Large intestine (tissue), 3 donors: ENCODE results near the gene NTM. TPM values are rescaled to one million over a fixed set of nuclear protein-coding genes. Genes with fewer than 3 reads are reported as not detected.

Experiments used
- DNase-seq, 2 donors: peaks; one replicate each; pipeline versions ENCODE4 v3.0.0 to v3.0.0-alpha.2; 2013
- H3K27ac ChIP-seq: one replicate; pipeline ENCODE4 v1.5.1; 2013; ENCODE audit warnings: low read length
- H3K27me3 ChIP-seq: 2 replicates; pipeline ENCODE4 v1.6.1; 2013; ENCODE audit warnings: low read length; ENCODE audit not compliant: control insufficient read depth, insufficient read depth
- H3K36me3 ChIP-seq: 2 replicates; pipeline ENCODE4 v1.6.1; 2013; ENCODE audit warnings: low read length; ENCODE audit not compliant: control insufficient read depth, insufficient read depth
- H3K4me1 ChIP-seq: one replicate; pipeline ENCODE4 v1.6.1; 2013; ENCODE audit warnings: low read length; ENCODE audit not compliant: control insufficient read depth, insufficient read depth
- H3K4me3 ChIP-seq: one replicate; pipeline ENCODE4 v1.5.1; 2013; ENCODE audit warnings: low read length
- H3K9me3 ChIP-seq: one replicate; pipeline ENCODE4 v1.6.1; 2013; ENCODE audit warnings: mild to moderate bottlenecking, low read depth, low read length, moderate library complexity; ENCODE audit not compliant: control insufficient read depth
- WGBS: methylation state at CpG from one replicate; pipeline ENCODE4 v1.1.5; 2013; ENCODE audit warnings: low lambda C conversion rate; ENCODE audit not compliant: insufficient coverage; 5-methylcytosine and 5-hydroxymethylcytosine counted together
- polyA plus RNA-seq: library from polyadenylated mRNA; unstranded; fragments of 120-200 nt; gene quantifications from one replicate; pipeline ENCODE4 v1.2.1, GENCODE V29; 2013

Gene NTM
- polyA plus RNA-seq, 1 donor: 17.2 TPM

DNA sequence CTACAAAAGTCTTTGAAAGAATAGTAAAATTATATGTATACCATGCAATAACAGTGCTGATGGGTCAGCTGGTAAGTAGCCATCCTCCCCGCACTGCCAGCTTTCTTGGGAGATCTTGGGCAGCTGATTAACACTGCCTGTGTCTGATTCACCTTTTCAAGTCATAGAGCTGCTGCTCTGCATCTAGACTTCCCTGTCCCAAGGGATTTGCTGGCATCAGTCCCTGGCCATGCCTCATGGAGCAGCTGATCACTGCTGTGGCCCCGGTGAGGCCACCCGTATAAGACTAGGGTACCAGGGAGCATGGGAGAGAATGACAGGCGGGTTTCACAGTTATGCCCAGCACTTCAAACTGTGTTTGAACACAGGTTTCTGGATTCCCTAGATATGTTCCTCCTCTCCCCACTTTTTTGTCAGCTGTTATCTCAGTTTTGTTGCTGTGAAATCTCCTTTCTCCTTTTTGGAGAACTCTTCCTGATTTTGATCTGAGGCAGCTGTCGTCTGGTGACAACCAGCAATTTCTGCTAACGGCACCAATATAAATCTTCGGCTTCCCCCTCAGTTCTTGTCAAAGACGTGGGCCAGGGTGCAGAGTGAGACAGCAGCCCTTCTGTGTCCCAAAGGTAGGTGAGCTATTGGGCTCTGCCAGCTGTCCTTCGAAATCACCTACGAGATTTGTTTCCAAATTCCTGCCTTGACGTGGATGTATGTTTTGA is 438.9 kb downstream of the NTM start:
- H3K27me3 ChIP-seq: no peaks in the 10 kb centered on the region
- H3K27ac ChIP-seq: no peak overlapping the region
- no peak for DNase-seq
- no peaks in the 10 kb centered on the region for H3K4me1 ChIP-seq
- no CpG with 5 or more reads among the region's 11 CpGs for WGBS
- H3K36me3 ChIP-seq: no peaks in the 10 kb centered on the region
- H3K4me3 ChIP-seq: no peak overlapping the region
- H3K9me3 ChIP-seq: no peaks in the 10 kb centered on the region

DNA sequence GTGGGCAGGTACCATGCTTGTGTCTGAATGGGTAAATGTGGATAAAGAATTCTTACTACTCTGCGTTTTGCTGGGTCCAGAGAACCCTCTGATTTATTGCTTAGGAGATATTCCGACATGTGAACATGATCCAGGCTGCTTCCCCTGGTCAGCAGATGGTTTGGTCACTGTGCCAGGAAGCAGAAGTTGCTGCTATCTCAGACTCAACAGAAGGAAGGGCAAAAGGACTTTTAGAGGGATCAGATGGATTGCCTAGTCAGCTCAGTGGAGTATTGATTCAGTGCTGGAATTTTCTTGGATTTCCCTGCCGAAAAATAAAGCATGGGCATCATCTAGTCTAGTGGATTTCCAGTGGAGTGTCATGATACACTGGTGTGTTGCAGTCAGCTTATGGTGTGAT is 440.1 kb downstream of the NTM start:
- Histone ChIP-seq H3K27me3 (no peaks in the 10 kb centered on the region), H3K27ac (no peak overlapping the region), H3K9me3 (no peaks in the 10 kb centered on the region), H3K36me3 (no peaks in the 10 kb centered on the region), H3K4me3 (no peak overlapping the region), H3K4me1 (no peaks in the 10 kb centered on the region)
- WGBS: no CpG with 5 or more reads among the region's 3 CpGs
- DNase-seq: no peak

GRCh38 chr11:131811383-131811782 is 441.0 kb downstream of the NTM start:
- no peak for DNase-seq
- peaks cover 3% of the 10 kb centered on the region for H3K27me3 ChIP-seq
- no peaks in the 10 kb centered on the region for H3K9me3 ChIP-seq
- H3K4me1 ChIP-seq: no peaks in the 10 kb centered on the region
- H3K36me3 ChIP-seq: no peaks in the 10 kb centered on the region
- no peak overlapping the region for H3K27ac ChIP-seq
- no peak overlapping the region for H3K4me3 ChIP-seq
- WGBS: 80% methylated on average over 1 of the region's 3 CpGs

DNA sequence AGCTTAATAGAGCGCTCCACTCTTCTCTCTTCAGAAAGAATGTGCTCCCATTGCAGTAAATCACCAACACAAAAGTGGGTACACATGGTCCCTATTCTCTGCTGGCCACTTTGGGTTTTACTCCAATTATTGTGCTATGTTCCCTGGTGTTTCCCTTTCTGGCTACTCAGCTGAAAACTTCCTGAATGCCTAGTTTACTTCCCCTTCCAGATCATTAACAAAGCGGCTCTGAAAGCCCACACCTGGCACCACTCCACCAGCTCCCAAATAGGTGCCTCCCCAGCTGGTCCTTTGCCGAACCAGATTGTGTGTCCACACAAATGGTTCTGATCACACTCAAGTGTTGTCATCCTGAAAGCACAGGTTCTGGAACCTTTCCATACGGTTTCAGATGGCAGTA is 443.7 kb downstream of the NTM start:
- H3K9me3 ChIP-seq: no peaks in the 10 kb centered on the region
- DNase-seq: no peak
- no peaks in the 10 kb centered on the region for H3K36me3 ChIP-seq
- no peaks in the 10 kb centered on the region for H3K4me1 ChIP-seq
- H3K4me3 ChIP-seq: no peak overlapping the region
- H3K27me3 ChIP-seq: peaks cover 3% of the 10 kb centered on the region
- no peak overlapping the region for H3K27ac ChIP-seq
- 100% methylated on average over 1 of the region's 4 CpGs for WGBS

- Histone ChIP-seq H3K27ac (no peak overlapping the region), H3K27me3 (peaks cover 3% of the 10 kb centered on the region), H3K4me1 (no peaks in the 10 kb centered on the region), H3K36me3 (no peaks in the 10 kb centered on the region), H3K4me3 (no peak overlapping the region), H3K9me3 (no peaks in the 10 kb centered on the region)
- no peak for DNase-seq
- WGBS: 60% methylated on average over 1 of the region's 11 CpGs
These were observed 445.2 kb downstream of the NTM start for GRCh38 chr11:131815590-131815989.

DNA sequence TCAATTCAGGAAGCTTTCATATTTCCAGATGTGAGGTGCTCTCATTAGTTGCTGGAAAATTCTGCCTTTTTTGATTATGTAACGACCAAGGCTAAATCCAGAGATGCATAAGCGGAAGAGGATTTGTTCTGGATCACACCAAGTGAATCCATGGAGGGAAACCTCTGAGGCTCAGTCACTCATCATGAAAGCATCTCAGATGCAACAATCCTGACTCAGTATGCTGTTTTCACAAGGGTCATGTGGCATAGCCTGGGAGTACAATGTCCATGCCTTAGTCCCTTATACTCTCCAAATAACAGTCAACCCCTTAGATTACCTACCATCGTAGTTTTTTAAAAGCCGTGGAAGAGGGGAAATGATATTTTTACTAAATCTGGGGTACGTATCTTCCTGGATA is 445.6 kb downstream of the NTM start:
- 100% methylated on average over 2 of the region's 5 CpGs for WGBS
- H3K27me3 ChIP-seq: peaks cover 3% of the 10 kb centered on the region
- H3K4me1 ChIP-seq: no peaks in the 10 kb centered on the region
- H3K4me3 ChIP-seq: no peak overlapping the region
- H3K9me3 ChIP-seq: no peaks in the 10 kb centered on the region
- H3K36me3 ChIP-seq: no peaks in the 10 kb centered on the region
- no peak for DNase-seq
- H3K27ac ChIP-seq: no peak overlapping the region

DNA sequence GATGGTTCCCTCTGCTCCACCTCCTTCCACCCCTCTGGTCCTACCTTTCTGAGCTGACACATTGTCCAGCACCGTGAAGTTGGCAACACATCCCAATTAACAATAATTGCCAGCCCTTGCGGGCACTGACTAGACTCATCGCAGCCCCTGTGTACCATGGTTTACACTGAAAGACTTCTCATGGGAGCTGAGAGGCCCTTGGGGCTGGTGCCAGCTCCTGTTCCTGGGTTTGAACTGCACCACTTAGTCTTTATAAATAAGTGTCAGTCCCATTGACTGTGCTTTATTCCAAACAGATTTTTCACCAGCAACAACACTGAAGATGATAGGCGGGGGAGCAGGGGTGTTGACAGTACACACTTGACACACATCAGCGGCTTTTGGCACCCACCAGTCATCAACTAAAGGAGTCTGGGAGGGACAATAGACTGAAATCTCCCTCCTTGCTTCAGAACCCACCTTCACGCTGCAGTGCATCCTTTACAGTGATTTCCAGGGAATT is 447.3 kb downstream of the NTM start:
- Histone ChIP-seq H3K27me3 (peaks cover 3% of the 10 kb centered on the region), H3K4me1 (no peaks in the 10 kb centered on the region), H3K36me3 (no peaks in the 10 kb centered on the region), H3K27ac (no peak overlapping the region), H3K4me3 (no peak overlapping the region), H3K9me3 (no peaks in the 10 kb centered on the region)
- DNase-seq: no peak
- no CpG with 5 or more reads among the region's 6 CpGs for WGBS

- Histone ChIP-seq H3K4me1 (no peaks in the 10 kb centered on the region), H3K9me3 (no peaks in the 10 kb centered on the region), H3K27me3 (peaks cover 8% of the 10 kb centered on the region), H3K27ac (no peak overlapping the region), H3K4me3 (no peak overlapping the region), H3K36me3 (no peaks in the 10 kb centered on the region)
- WGBS: 93% methylated on average over 2 of the region's 10 CpGs
- DNase-seq: no peak
These were observed 449.4 kb downstream of the NTM start for GRCh38 chr11:131819865-131820264.

DNA sequence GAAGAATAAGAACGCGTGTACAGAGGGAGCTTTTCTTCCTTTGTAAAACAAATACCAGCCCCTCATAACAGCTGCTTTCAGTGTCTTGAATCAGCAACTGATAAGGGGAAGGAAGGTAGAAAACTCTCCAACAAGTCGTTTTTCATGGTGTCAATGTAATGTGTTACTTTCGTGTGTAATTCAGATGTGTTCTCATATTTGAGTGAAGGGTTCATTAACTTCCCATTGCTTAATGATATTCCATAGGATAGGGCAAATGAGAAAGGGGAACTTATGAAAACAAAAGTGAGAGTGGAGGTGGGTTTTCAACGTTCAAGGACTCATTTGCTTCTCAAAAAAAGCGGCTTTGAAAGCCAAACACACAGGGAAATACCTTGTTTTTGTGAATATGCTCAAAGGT is 452.1 kb downstream of the NTM start:
- H3K27me3 ChIP-seq: peaks cover 5% of the 10 kb centered on the region
- no peaks in the 10 kb centered on the region for H3K4me1 ChIP-seq
- DNase-seq: no peak
- no peak overlapping the region for H3K27ac ChIP-seq
- 0% methylated on average over 1 of the region's 6 CpGs for WGBS
- no peaks in the 10 kb centered on the region for H3K9me3 ChIP-seq
- no peak overlapping the region for H3K4me3 ChIP-seq
- H3K36me3 ChIP-seq: no peaks in the 10 kb centered on the region

- peaks cover 5% of the 10 kb centered on the region for H3K27me3 ChIP-seq
- no peaks in the 10 kb centered on the region for H3K36me3 ChIP-seq
- DNase-seq: no peak
- no peaks in the 10 kb centered on the region for H3K9me3 ChIP-seq
- H3K4me3 ChIP-seq: no peak overlapping the region
- 88% methylated on average over 1 of the region's 2 CpGs for WGBS
- no peak overlapping the region for H3K27ac ChIP-seq
- no peaks in the 10 kb centered on the region for H3K4me1 ChIP-seq
These were observed 453.4 kb downstream of the NTM start for GRCh38 chr11:131823772-131824171.

DNA sequence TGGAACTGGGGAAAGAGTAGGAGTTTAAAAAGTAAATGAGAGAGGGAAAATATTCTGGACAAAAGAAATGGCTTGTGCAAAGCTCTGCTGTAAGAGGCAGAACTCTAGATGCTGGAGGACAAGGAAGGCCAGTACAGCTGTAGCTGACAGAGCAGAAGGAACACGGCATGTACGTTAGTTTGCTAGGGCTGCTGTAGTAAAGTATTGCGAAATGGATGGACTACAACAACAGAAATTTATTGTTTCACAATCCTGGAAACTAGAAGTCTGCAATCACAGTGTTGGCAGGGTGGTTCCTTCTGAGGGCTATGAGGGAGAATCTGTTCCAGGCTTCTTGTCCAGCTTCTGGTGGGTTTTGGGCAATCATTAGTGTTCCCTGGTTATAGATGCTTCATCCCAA is 454.4 kb downstream of the NTM start:
- no peaks in the 10 kb centered on the region for H3K4me1 ChIP-seq
- DNase-seq: no peak
- H3K27me3 ChIP-seq: peaks cover 5% of the 10 kb centered on the region
- no peak overlapping the region for H3K27ac ChIP-seq
- no peaks in the 10 kb centered on the region for H3K9me3 ChIP-seq
- no peak overlapping the region for H3K4me3 ChIP-seq
- WGBS: no CpG with 5 or more reads among the region's 3 CpGs
- H3K36me3 ChIP-seq: no peaks in the 10 kb centered on the region
